HepG2 (cell line): ENCODE results near the gene ESM1. TPM values are rescaled to one million over a fixed set of nuclear protein-coding genes. Genes with fewer than 3 reads are reported as not detected.
A peak's percentile ranks its signal among the peaks of the same experiment; 100 is the strongest.
"Not testable (repeated sequence)": the region's sequence is repeated elsewhere in the genome, so short reads cannot be mapped to it uniquely, and the experiment has no call there.

Experiments used
- ATAC-seq: fragments of 200-7000 bp; cut with Tn5 transposase; 3 replicates; pipeline ENCODE4 v1.9.1; 2020; ENCODE audit warnings: mild to moderate bottlenecking, moderate library complexity
- BruUV-seq: library from RNA; stranded (reverse); fragments of 400-500 nt; replicated peaks from 2 replicates; lab custom pipeline; 2021; lab: Mats Ljungman, UMichigan
- CTCF ChIA-PET: fragments of 300-600 bp; formaldehyde crosslinking; extraction: SDS; loops from one replicate; lab custom pipeline; 2021; ENCODE audit warnings: low total read pairs, inconsistent platforms, low intra/inter-chr PET ratio; lab: Yijun Ruan, JAX
- POLR2A ChIA-PET: fragments of 350-600 bp; sonication (Branson Sonifier 250); formaldehyde crosslinking; loops from one replicate; lab custom pipeline; 2020; ENCODE audit warnings: antibody characterized with exemption, inconsistent platforms; lab: Yijun Ruan, JAX
- DNase-seq: peaks from one replicate; pipeline ENCODE4 v3.0.0-alpha.2; 2015; ENCODE audit warnings: low spot score
- FAIRE-seq: peaks from 3 replicates; lab custom pipeline; 2011; peaks lifted over from hg19 to GRCh38; lab: Jason Lieb, UNC
- H2AFZ ChIP-seq: one replicate; pipeline ENCODE4 v1.6.1; 2011; ENCODE audit warnings: low read length, inconsistent platforms
- H3K27ac ChIP-seq: fragments of 300-600 bp; 3 replicates; pipeline ENCODE4 v1.8.0; 2011; ENCODE audit warnings: mixed run types, mild to moderate bottlenecking, mixed read lengths, low read length, inconsistent platforms; ENCODE audit not compliant: insufficient read depth; ENCODE audit errors: extremely low read length
- H3K27me3 ChIP-seq, 2 experiments: fragments of 200-600 bp in 1 of 2; 2 replicates in 1 of 2; 3 replicates in 1 of 2; pipeline versions ENCODE4 v1.6.0 to v1.8.0; 2011; ENCODE audit warnings: low read length in 2 of 2, mild to moderate bottlenecking in 2 of 2, moderate library complexity in 2 of 2, inconsistent platforms in 1 of 2; ENCODE audit not compliant: insufficient read depth in 2 of 2, control insufficient read depth in 1 of 2
- H3K36me3 ChIP-seq, 2 experiments: fragments of 200-600 bp in 1 of 2; replicated peaks in 1 of 2; 2 replicates in 1 of 2; 3 replicates in 1 of 2; pipeline versions ENCODE4 v1.5.1 to v1.8.0; 2011; ENCODE audit warnings: low read length in 2 of 2, inconsistent platforms in 1 of 2; ENCODE audit not compliant: insufficient read depth in 2 of 2, control insufficient read depth in 1 of 2
- H3K4me1 ChIP-seq: 2 replicates; pipeline ENCODE4 v1.5.1; 2012; ENCODE audit warnings: low read length, inconsistent platforms; ENCODE audit not compliant: insufficient read depth
- H3K4me2 ChIP-seq: 2 replicates; pipeline ENCODE4 v1.6.0; 2011; ENCODE audit warnings: low read depth, low read length, inconsistent platforms
- H3K4me3 ChIP-seq, 3 experiments: fragments of 200-600 bp in 1 of 3; sonication (generic), shearing (Covaris generic) in 1 of 3; replicated peaks in 1 of 3; 2 replicates each; pipeline ENCODE4 v1.5.1; 2011 to 2016; ENCODE audit warnings: low read length in 3 of 3, inconsistent platforms in 2 of 3, low read depth in 2 of 3, mild to moderate bottlenecking in 2 of 3, control low read depth in 1 of 3, mixed read lengths in 1 of 3; ENCODE audit not compliant: insufficient read depth in 1 of 3
- H3K79me2 ChIP-seq: one replicate; pipeline ENCODE4 v1.6.1; 2011; ENCODE audit warnings: low read length, inconsistent platforms; ENCODE audit not compliant: insufficient read depth
- H3K9ac ChIP-seq: 2 replicates; pipeline ENCODE4 v1.6.0; 2011; ENCODE audit warnings: mild to moderate bottlenecking, low read depth, low read length, inconsistent platforms; ENCODE audit not compliant: insufficient read depth
- H3K9me3 ChIP-seq: 2 replicates; pipeline ENCODE4 v1.5.1; 2012; ENCODE audit warnings: mild to moderate bottlenecking, low read length
- H4K20me1 ChIP-seq: 2 replicates; pipeline ENCODE4 v1.6.0; 2011; ENCODE audit warnings: inconsistent platforms, mild to moderate bottlenecking, low read length, moderate library complexity; ENCODE audit not compliant: insufficient read depth
- MAFF ChIP-seq: IDR thresholded peaks from 2 replicates; pipeline ENCODE4 v1.6.1; 2011; ENCODE audit warnings: low read depth, low read length, improper control_type of control experiment
- MAFK ChIP-seq, 2 experiments: IDR thresholded peaks in 1 of 2; conservative IDR thresholded peaks in 1 of 2; 2 replicates each; pipeline ENCODE4 v1.6.1; 2011; ENCODE audit warnings: improper control_type of control experiment in 2 of 2, low read length in 2 of 2
- PTBP1 ChIP-seq: fragments of 200-400 bp; formaldehyde crosslinking; IDR thresholded peaks from 2 replicates; pipeline ENCODE4 v1.6.1; 2018; ENCODE audit warnings: low read length, low read depth; ENCODE audit not compliant: poor library complexity, severe bottlenecking
- WGBS: methylation state at CpG from one replicate; pipeline ENCODE4 v1.1.6; 2017; ENCODE audit warnings: low lambda C conversion rate; 5-methylcytosine and 5-hydroxymethylcytosine counted together
- in situ Hi-C: cut with HindIII; loops from 2 replicates; pipeline ENCODE4 v1.10.0; 2017; ENCODE audit warnings: low pct_unique_long_range_greater_than_20kb; ENCODE audit not compliant: extremely low pct_ligation_motif_present
- intact Hi-C: fragments of 100-400 bp; cut with micrococcal nuclease; formaldehyde crosslinking; loops from one replicate; pipeline ENCODE4 v1.10.0; 2022; ENCODE audit not compliant: unreplicated experiment
- polyA plus RNA-seq, 8 experiments: library from polyadenylated mRNA; depleted of rRNA in 3 of 8; stranded (reverse) in 7 of 8; unstranded in 1 of 8; fragments of >200 nt; fragmentation: Illumina TruSeq in 4 of 8; extraction: Trizol in 4 of 8; gene quantifications; 2 replicates each; pipeline versions ENCODE4 v1.2.1 to v1.2.3, GENCODE V29; 2011 to 2016; ENCODE audit warnings: low read depth in 4 of 8, missing spikeins in 1 of 8, mixed read lengths in 1 of 8; ENCODE audit not compliant: insufficient read depth in 1 of 8
- total RNA-seq, 5 experiments: library from RNA; depleted of rRNA; stranded (reverse); fragments of >200 nt; fragmentation: Illumina TruSeq; extraction: Trizol; gene quantifications; 2 replicates each; pipeline ENCODE4 v1.2.3, GENCODE V29; 2016; ENCODE audit warnings: low read depth in 1 of 5

Gene ESM1
- total and polyA plus RNA-seq, 2 of the 13 experiments (the other 11 are each of a cell fraction or from before 2014, with no cell fraction given), result not detected

- no peak overlapping the region for H3K9ac ChIP-seq
- H3K36me3 ChIP-seq, result no peaks in the 10 kb centered on the region
- ChIA-PET CTCF (no interaction called here), POLR2A (no interaction called here)
- no peak overlapping the region for H3K4me3 ChIP-seq
- no peaks in the 10 kb centered on the region for H4K20me1 ChIP-seq
- in situ Hi-C loops, result no loop called here
- TF ChIP-seq PTBP1 (no peak), MAFF (peak; percentile 24; the same call in 1 of the 2 replicates), MAFK (conservative IDR thresholded peaks at IDR 0.05 in 1 of 2, IDR thresholded peaks at IDR 0.05 in 1 of 2; ENCODE audit: low read length in 2 of 2) (peak in 1 of 2 experiments; percentile 58; a peak in 2 of 4 replicates)
- no peak overlapping the region for H2AFZ ChIP-seq
- BruUV-seq, result no TSS peak
- 0% methylated on average over 4 of the region's 4 CpGs for WGBS
- no peak overlapping the region for H3K4me2 ChIP-seq
- intact Hi-C loops, result no loop called here
- FAIRE-seq (no peak), DNase-seq (no peak), ATAC-seq (no peak)
- H3K9me3 ChIP-seq, result no peaks in the 10 kb centered on the region
- H3K79me2 ChIP-seq, result no peaks in the 10 kb centered on the region
- no peak overlapping the region for H3K27ac ChIP-seq
- H3K27me3 ChIP-seq, result no peaks in the 10 kb centered on the region
- H3K4me1 ChIP-seq, result no peaks in the 10 kb centered on the region
These were observed 18.2 kb upstream of the ESM1 start for GRCh38 chr5:55003432-55004065.

- POLR2A ChIA-PET, result not testable (repeated sequence)
These were observed 16.8 kb upstream of the ESM1 start for GRCh38 chr5:55002166-55002565.

More at GRCh38 chr5:55002166-55002565, 16.8 kb upstream of the ESM1 start:
- 30% methylated on average over 2 of the region's 2 CpGs for WGBS
- BruUV-seq, H3K4me1 ChIP-seq, H3K27me3 ChIP-seq, intact Hi-C loops, FAIRE-seq, H3K36me3 ChIP-seq, H4K20me1 ChIP-seq, H3K4me3 ChIP-seq, CTCF ChIA-PET, H3K4me2 ChIP-seq, DNase-seq, H2AFZ ChIP-seq, H3K27ac ChIP-seq, H3K79me2 ChIP-seq, H3K9ac ChIP-seq, H3K9me3 ChIP-seq, ATAC-seq, in situ Hi-C loops: not testable (repeated sequence)
